ENCODE data around the gene GPX7.

GPX7 gene

DNA sequence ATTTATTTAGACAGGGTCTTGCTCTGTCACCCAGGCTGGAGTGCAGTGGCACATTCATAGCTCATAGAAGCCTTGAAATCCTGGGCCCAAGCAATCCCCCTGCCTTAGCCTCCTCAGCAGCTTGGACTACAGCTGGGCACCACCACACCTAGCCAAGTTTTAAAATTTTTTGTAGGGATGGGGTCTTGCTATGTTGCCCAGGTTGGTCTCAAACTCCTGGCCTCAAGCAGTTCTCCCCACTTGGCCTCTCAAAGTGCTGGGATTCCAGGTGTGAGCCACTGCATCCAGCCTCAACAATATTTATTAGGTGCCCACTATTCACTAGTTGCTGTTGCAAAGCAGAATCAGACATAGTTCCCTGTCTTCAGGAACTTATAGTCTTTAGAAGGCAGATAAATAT is 14.1 kb upstream of the GPX7 start:
- DNase-seq, result no peak
- no peak for ATAC-seq

- DNase-seq, result no peak
- ATAC-seq, result no peak
Observed at GRCh38 chr1:52588535-52588934, 13.6 kb upstream of the GPX7 start.

- DNase-seq (no peak), ATAC-seq (no peak)
Observed at GRCh38 chr1:52590266-52590665, 11.9 kb upstream of the GPX7 start.

- DNase-seq (no peak), ATAC-seq (no peak)
Observed at GRCh38 chr1:52592637-52593323, 9.4 kb upstream of the GPX7 start.

GRCh38 chr1:52593495-52593894 is 8.7 kb upstream of the GPX7 start:
- DNase-seq, result no peak
- no peak for ATAC-seq

GRCh38 chr1:52595061-52595460 is 7.1 kb upstream of the GPX7 start:
- DNase-seq, result no peak
- ATAC-seq, result no peak

DNA sequence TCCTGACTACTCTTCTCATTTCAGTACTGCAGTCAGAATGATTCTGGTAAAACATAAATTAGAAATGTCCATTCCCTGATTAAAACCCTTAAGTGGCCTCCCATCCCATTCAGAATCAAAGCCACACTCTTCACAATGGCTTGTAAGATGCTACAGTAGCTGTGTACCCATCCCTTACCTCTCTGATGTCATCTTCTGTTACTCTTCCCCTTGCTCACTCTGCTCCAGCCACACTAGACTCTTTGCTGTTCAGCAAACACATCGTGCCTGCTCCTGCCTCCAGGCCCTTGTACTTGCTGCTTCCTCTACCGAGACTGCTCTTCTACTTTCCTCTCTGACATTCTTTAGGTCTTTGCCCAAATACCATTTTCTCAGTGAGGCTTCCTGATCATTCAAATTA is 4.3 kb upstream of the GPX7 start:
- ATAC-seq (no peak), DNase-seq (no peak)

GRCh38 chr1:52598729-52599128 is 3.4 kb upstream of the GPX7 start:
- ATAC-seq (no peak), DNase-seq (no peak)

GRCh38 chr1:52599236-52599635 is 2.9 kb upstream of the GPX7 start:
- no peak for ATAC-seq
- no peak for DNase-seq

DNA sequence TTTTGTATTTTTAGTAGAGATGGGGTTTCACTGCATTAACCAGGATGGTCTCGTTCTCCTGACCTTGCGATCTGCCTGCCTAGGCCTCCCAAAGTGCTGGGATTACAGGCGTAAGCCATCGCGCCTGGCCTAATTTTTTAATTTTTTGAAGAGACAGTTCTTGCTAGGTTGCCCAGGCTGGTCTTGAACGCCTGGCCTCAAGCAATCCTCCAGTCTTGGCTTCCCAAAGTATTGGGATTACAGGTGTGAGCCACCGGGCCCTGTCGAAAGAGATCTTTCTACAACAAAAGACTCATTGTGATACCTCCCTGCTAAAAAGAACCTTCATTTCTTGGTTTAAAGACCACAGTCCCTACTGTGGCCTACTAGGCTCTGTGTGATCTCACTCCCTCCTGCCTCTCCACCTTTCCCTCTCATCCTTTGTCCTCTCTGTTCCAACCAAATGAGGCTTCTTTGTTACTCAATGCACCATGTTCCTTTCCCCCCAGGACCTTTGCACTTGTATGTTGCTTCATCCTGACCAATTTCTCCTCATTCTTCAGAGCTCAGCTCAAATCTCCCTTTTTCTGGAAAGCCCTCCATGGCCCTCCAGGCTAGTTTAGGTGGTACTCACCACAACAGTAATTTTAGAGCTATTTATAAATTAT is 1.5 kb upstream of the GPX7 start:
- ATAC-seq (no peak), DNase-seq (no peak)

- no peak for ATAC-seq
- DNase-seq, result peak; percentile 7
Observed at GRCh38 chr1:52601519-52601918, 652 bp upstream of the GPX7 start.

GRCh38 chr1:52602856-52603600 is 857 bp downstream of the GPX7 start:
- ATAC-seq, result no peak
- DNase-seq, result peak; percentile 27

DNA sequence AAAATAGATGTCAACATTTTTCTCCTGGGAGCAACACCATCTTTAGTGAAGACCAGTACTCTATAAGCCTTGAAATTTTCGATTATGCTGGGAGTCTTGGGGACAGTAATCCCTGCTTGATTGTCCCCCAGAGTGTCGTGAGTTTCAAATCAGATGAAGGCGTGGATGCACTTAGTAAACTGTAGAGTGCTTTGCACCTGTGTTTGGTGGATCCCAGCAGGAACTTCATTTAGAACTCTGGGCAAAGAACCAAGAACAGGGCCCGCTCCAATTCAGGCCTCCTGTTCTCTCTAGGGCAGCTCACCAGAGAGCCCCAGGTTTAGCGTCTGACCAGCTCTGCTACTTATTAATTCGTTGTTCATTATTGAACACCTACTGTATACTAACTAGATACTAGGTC is 1.5 kb downstream of the GPX7 start:
- DNase-seq (no peak), ATAC-seq (no peak)

- no peak for DNase-seq
- no peak for ATAC-seq
Observed at GRCh38 chr1:52604063-52604770, 2.0 kb downstream of the GPX7 start.

GRCh38 chr1:52613636-52614373 is 11.6 kb downstream of the GPX7 start:
- DNase-seq (no peak), ATAC-seq (no peak)

DNA sequence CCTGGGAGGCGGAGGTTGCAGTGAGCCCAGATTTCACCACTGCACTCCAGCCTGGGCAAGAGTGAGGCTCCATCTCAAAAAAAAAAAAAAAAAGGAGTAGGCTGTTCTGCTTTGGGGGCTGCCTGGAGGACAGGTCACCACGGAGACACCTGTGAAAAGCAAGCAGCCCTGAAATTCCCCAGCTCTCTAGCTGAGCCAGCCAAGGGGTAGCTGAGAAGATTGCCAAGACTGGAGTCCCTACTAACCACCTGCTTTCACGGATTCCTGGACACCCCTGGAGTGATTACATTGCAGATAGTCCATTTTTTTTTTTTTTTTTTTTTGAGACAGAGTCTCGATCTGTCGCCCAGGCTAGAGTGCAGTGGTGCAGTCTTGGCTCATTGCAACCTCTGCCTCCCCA is 12.5 kb downstream of the GPX7 start:
- DNase-seq (no peak), ATAC-seq (no peak)

GRCh38 chr1:52615489-52616042 is 13.4 kb downstream of the GPX7 start:
- ATAC-seq, result no peak

DNA sequence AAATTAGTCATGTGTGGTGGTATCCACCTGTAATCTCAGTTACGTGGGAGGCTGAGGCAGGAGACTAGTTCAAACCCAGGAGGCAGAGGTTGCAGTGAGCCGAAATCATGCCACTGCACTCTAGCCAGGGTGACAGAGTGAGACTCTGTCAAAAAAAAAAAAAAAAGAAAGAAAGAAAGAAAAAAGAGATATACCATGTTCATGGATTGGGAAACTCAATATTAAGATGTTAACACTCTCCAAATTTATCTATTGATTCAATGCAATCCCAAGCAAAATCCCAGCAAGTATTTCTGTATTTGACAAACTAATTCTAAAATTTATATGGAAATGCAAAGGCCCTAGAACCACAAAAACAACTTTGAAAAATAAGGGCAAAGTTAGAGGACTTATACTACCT is 19.8 kb downstream of the GPX7 start:
- no peak for ATAC-seq
- DNase-seq, result no peak

More at GRCh38 chr1:52615489-52616042, 13.4 kb downstream of the GPX7 start:
- no peak for DNase-seq

DNA sequence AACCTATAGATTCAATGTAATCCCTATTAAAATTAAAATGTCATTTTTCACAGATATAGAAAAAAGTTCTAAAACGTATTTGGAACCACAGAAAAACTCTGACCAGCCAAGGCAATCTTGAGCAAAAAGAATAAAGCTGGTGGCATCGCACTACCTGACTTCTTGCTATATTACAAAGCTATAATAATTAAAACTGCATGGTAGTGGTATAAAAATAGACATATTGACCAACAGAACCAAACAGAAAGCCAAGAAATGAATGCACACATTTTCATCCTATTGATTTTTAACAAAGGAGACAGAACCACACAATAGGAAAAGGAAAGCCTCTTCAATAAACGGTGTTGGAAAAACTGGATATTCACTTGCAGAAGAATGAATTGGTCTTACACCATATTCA is 21.6 kb downstream of the GPX7 start:
- DNase-seq (no peak), ATAC-seq (no peak)

GRCh38 chr1:52627028-52627427 is 24.9 kb downstream of the GPX7 start:
- no peak for DNase-seq
- ATAC-seq, result no peak

- DNase-seq (no peak), ATAC-seq (no peak)
Observed at GRCh38 chr1:52628614-52629324, 26.6 kb downstream of the GPX7 start.
